ENCODE data around the gene BCAS3. TPM values are rescaled to one million over a fixed set of nuclear protein-coding genes. Genes with fewer than 3 reads are reported as not detected.
A peak's percentile ranks its signal among the peaks of the same experiment; 100 is the strongest.

BCAS3 gene
- total RNA-seq, 1 donor from 2014 or later, result 29.6 TPM

DNA sequence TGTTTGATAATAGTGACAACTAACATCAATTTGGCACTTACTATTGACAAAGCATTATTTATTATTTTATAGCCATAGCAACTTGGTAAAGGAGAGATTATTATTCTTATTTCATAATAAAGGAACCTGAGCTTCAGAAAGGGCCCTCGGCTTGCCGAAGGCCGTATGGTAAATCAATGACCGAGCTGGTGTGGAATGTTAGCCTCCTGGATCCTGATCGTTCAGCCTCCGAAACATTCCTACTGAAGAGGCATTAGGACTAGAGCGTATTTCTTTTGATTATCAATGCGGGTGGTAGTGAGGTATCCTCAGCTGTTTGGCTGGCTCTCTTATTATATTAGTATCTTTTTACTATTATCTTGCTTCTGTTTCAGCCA is 522.7 kb downstream of the BCAS3 start:
- Histone ChIP-seq H3K27ac (peak overlapping the region; percentile 26), H3K4me1 (peaks cover 22% of the 10 kb centered on the region), H3K4me3 (no peak overlapping the region), H3K9me3 (no peaks in the 10 kb centered on the region), H3K36me3 (no peaks in the 10 kb centered on the region), H3K27me3 (ENCODE audit: low read depth) (no peaks in the 10 kb centered on the region)
- DNase-seq (no peak), ATAC-seq (peak in 1 of 2 donors; percentile 25)
- intact Hi-C loops (cut with DNase I), result no loop called here
- no peak for TF ChIP-seq CTCF (IDR thresholded peaks at IDR 0.05)

GRCh38 chr17:61201211-61201610 is 523.6 kb downstream of the BCAS3 start:
- DNase-seq (no peak), ATAC-seq (peak; percentile 57 to 86)
- Histone ChIP-seq H3K27me3 (ENCODE audit: low read depth) (no peaks in the 10 kb centered on the region), H3K4me1 (peaks cover 24% of the 10 kb centered on the region), H3K36me3 (no peaks in the 10 kb centered on the region), H3K4me3 (no peak overlapping the region), H3K9me3 (no peaks in the 10 kb centered on the region), H3K27ac (no peak overlapping the region)
- no peak for TF ChIP-seq CTCF (IDR thresholded peaks at IDR 0.05)
- intact Hi-C loops (cut with DNase I), result no loop called here

GRCh38 chr17:61202564-61202963 is 524.9 kb downstream of the BCAS3 start:
- DNase-seq, result no peak
- intact Hi-C loops (cut with DNase I), result no loop called here
- Histone ChIP-seq H3K9me3 (no peaks in the 10 kb centered on the region), H3K36me3 (no peaks in the 10 kb centered on the region), H3K4me1 (peaks cover 20% of the 10 kb centered on the region), H3K27me3 (ENCODE audit: low read depth) (no peaks in the 10 kb centered on the region), H3K4me3 (no peak overlapping the region), H3K27ac (peak overlapping the region; percentile 51)
- no peak for ATAC-seq
- no peak for TF ChIP-seq CTCF (IDR thresholded peaks at IDR 0.05)

DNA sequence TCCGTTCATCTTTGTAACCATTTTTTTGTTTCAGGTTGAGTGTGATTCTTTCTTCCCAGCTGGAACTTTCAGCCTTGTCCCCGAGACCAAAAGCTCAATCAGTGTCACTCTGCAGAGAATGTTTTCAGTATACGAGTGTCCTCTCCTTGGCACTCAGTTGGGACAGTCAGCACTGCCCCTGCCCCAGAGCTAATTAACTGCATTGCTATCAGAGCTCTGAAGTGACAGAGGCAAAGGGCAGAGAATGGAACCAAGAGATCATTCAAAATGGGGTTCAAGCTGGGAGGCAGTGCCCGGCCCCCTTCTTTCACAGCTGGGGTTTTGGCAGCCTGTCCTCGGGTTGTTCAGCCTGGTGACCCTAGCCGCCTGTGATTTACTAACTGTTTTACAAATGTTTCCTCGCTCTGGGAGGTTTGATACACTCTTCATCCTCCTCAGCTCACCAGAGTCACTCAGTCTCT is 526.0 kb downstream of the BCAS3 start:
- intact Hi-C loops (cut with DNase I), result no loop called here
- Histone ChIP-seq H3K27ac (peak overlapping the region; percentile 32), H3K36me3 (no peaks in the 10 kb centered on the region), H3K9me3 (no peaks in the 10 kb centered on the region), H3K4me1 (peaks cover 30% of the 10 kb centered on the region), H3K4me3 (no peak overlapping the region), H3K27me3 (ENCODE audit: low read depth) (no peaks in the 10 kb centered on the region)
- peak; percentile 50 to 77 for ATAC-seq
- TF ChIP-seq CTCF (IDR thresholded peaks at IDR 0.05), result no peak
- peak; percentile 48 for DNase-seq

- intact Hi-C loops (cut with DNase I), result no loop called here
- H3K27ac ChIP-seq, result peak overlapping the region; percentile 47
Measured at GRCh38 chr17:61204456-61204855, 526.8 kb downstream of the BCAS3 start.

More at GRCh38 chr17:61204456-61204855, 526.8 kb downstream of the BCAS3 start:
- Histone ChIP-seq H3K4me1 (peaks cover 38% of the 10 kb centered on the region), H3K4me3 (no peak overlapping the region), H3K36me3 (no peaks in the 10 kb centered on the region), H3K9me3 (no peaks in the 10 kb centered on the region), H3K27me3 (ENCODE audit: low read depth) (no peaks in the 10 kb centered on the region)
- ATAC-seq (no peak), DNase-seq (no peak)
- TF ChIP-seq CTCF (IDR thresholded peaks at IDR 0.05), result no peak
